Breast epithelium (tissue), 3 donors: ENCODE data around the gene SUPT4H1.

Experiments used
- CTCF ChIP-seq, 3 donors: fragments of 450-650 bp; IDR thresholded peaks; one replicate each; pipeline ENCODE4 v1.5.1; 2016 to 2017; ENCODE audit warnings: antibody characterized with exemption in 3 of 3, mild to moderate bottlenecking in 3 of 3, moderate library complexity in 3 of 3
- POLR2A ChIP-seq: fragments of 450-650 bp; IDR thresholded peaks from one replicate; pipeline ENCODE4 v1.6.1; 2016; ENCODE audit warnings: antibody characterized with exemption, mild to moderate bottlenecking, moderate library complexity
- POLR2AphosphoS5 ChIP-seq, 3 donors: sonication (generic); formaldehyde crosslinking; IDR thresholded peaks; one replicate each; pipeline ENCODE4 v1.6.1; 2017; ENCODE audit warnings: antibody characterized with exemption in 3 of 3

- TF ChIP-seq CTCF (IDR thresholded peaks at IDR 0.05) (no peak), POLR2A (no peak), POLR2AphosphoS5 (IDR thresholded peaks at IDR 0.05) (no peak)
Observed at GRCh38 chr17:58334661-58335060, 17.3 kb downstream of the SUPT4H1 start.
